Tibial nerve (tissue), 4 donors: ENCODE measurements around the gene PAPPA2. TPM values are rescaled to one million over a fixed set of nuclear protein-coding genes. Genes with fewer than 3 reads are reported as not detected.

Experiments
- DNase-seq, 2 donors: peaks; one replicate each; pipeline ENCODE4 v3.0.0-alpha.2; 2019; ENCODE audit warnings: low spot score in 2 of 2
- H3K27ac ChIP-seq, 4 donors: fragments of 200-600 bp; sonication (generic) in 3 of 4; one replicate each; pipeline ENCODE4 v1.5.1; 2017 to 2019; ENCODE audit warnings: mild to moderate bottlenecking in 1 of 4
- H3K27me3 ChIP-seq, 2 donors: fragments of 200-600 bp; sonication (generic) in 1 of 2; one replicate each; pipeline versions ENCODE4 v1.5.1 to v1.6.0; 2017 to 2019
- H3K36me3 ChIP-seq, 3 donors: fragments of 200-600 bp; sonication (generic); one replicate each; pipeline ENCODE4 v1.5.1; 2018 to 2019
- H3K4me1 ChIP-seq, 4 donors: fragments of 200-600 bp; sonication (generic) in 3 of 4; one replicate each; pipeline ENCODE4 v1.5.1; 2017 to 2019
- H3K4me3 ChIP-seq, 4 donors: fragments of 200-600 bp; sonication (generic) in 3 of 4; one replicate each; pipeline ENCODE4 v1.5.1; 2017 to 2019; ENCODE audit warnings: mild to moderate bottlenecking in 1 of 4, moderate library complexity in 1 of 4
- H3K9me3 ChIP-seq, 4 donors: fragments of 200-600 bp; sonication (generic) in 3 of 4; one replicate each; pipeline ENCODE4 v1.5.1; 2017 to 2019
- EP300 ChIP-seq, 2 donors: sonication (generic); formaldehyde crosslinking; IDR thresholded peaks; one replicate each; pipeline ENCODE4 v1.6.1; 2017; ENCODE audit warnings: antibody characterized with exemption in 2 of 2, mild to moderate bottlenecking in 1 of 2
- POLR2A ChIP-seq, 2 donors: fragments of 450-650 bp; IDR thresholded peaks; one replicate each; pipeline ENCODE4 v1.6.1; 2017; ENCODE audit warnings: antibody characterized with exemption in 2 of 2, mild to moderate bottlenecking in 2 of 2, moderate library complexity in 2 of 2
- WGBS, 2 donors: methylation state at CpG; one replicate each; pipeline ENCODE4 v1.1.5; 2018; 5-methylcytosine and 5-hydroxymethylcytosine counted together
- total RNA-seq, 4 donors: library from RNA; depleted of rRNA; stranded (reverse); fragments of >200 nt; gene quantifications; one replicate each; pipeline ENCODE4 v1.1.0, GENCODE V29; 2016
- TF ChIP-seq, protein P1 (sequence below), 5 experiments: fragments of 200-600 bp in 3 of 5; fragments of 450-650 bp in 2 of 5; sonication (generic) in 3 of 5; IDR thresholded peaks; one replicate each; pipeline ENCODE4 v1.5.1; 2016 to 2019; ENCODE audit warnings: antibody characterized with exemption in 5 of 5, mild to moderate bottlenecking in 3 of 5, moderate library complexity in 2 of 5

PAPPA2 gene
- total RNA-seq, 4 donors from 2014 or later, result 0.20 to 0.90 (median 0.21) TPM

GRCh38 chr1:176854758-176855745 lies 392.1 kb downstream of the PAPPA2 start:
- TF ChIP-seq, protein P1, sequence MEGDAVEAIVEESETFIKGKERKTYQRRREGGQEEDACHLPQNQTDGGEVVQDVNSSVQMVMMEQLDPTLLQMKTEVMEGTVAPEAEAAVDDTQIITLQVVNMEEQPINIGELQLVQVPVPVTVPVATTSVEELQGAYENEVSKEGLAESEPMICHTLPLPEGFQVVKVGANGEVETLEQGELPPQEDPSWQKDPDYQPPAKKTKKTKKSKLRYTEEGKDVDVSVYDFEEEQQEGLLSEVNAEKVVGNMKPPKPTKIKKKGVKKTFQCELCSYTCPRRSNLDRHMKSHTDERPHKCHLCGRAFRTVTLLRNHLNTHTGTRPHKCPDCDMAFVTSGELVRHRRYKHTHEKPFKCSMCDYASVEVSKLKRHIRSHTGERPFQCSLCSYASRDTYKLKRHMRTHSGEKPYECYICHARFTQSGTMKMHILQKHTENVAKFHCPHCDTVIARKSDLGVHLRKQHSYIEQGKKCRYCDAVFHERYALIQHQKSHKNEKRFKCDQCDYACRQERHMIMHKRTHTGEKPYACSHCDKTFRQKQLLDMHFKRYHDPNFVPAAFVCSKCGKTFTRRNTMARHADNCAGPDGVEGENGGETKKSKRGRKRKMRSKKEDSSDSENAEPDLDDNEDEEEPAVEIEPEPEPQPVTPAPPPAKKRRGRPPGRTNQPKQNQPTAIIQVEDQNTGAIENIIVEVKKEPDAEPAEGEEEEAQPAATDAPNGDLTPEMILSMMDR (IDR thresholded peaks at IDR 0.05), result no peak
- TF ChIP-seq POLR2A (IDR thresholded peaks at IDR 0.05), result no peak
- no peak for TF ChIP-seq EP300 (IDR thresholded peaks at IDR 0.05)
- H3K27me3 ChIP-seq, result no peaks in the 10 kb centered on the region
- H3K9me3 ChIP-seq, result no peaks in the 10 kb centered on the region
- 69 to 73% methylated on average over 7 of the region's 7 CpGs for WGBS, 2 donors
- DNase-seq, result no peak
- H3K36me3 ChIP-seq, result no peaks in the 10 kb centered on the region
- H3K27ac ChIP-seq, result no peak overlapping the region
- H3K4me3 ChIP-seq, result no peak overlapping the region
- H3K4me1 ChIP-seq, result no peaks in the 10 kb centered on the region

GRCh38 chr1:176857632-176858031 lies 394.7 kb downstream of the PAPPA2 start:
- Histone ChIP-seq H3K4me3 (no peak overlapping the region), H3K36me3 (no peaks in the 10 kb centered on the region), H3K27ac (no peak overlapping the region), H3K9me3 (no peaks in the 10 kb centered on the region), H3K4me1 (no peaks in the 10 kb centered on the region), H3K27me3 (no peaks in the 10 kb centered on the region)
- no peak for DNase-seq
- 56 to 58% methylated on average over 4 of the region's 4 CpGs for WGBS, 2 donors
- no peak for TF ChIP-seq POLR2A (IDR thresholded peaks at IDR 0.05)
- no peak for TF ChIP-seq EP300 (IDR thresholded peaks at IDR 0.05)
- TF ChIP-seq, protein P1 (IDR thresholded peaks at IDR 0.05), result no peak

- no peaks in the 10 kb centered on the region for H3K27me3 ChIP-seq
- 44 to 54% methylated on average over 4 of the region's 4 CpGs for WGBS, 2 donors
- TF ChIP-seq EP300 (IDR thresholded peaks at IDR 0.05), result no peak
- no peak for TF ChIP-seq POLR2A (IDR thresholded peaks at IDR 0.05)
- TF ChIP-seq, protein P1 (IDR thresholded peaks at IDR 0.05), result no peak
Measured at GRCh38 chr1:176858433-176858916, 395.5 kb downstream of the PAPPA2 start.

GRCh38 chr1:176863613-176864012 lies 400.6 kb downstream of the PAPPA2 start:
- WGBS, 2 donors, result 75 to 78% methylated on average over 4 of the region's 4 CpGs
- Histone ChIP-seq H3K4me1 (no peaks in the 10 kb centered on the region), H3K36me3 (no peaks in the 10 kb centered on the region), H3K4me3 (no peak overlapping the region), H3K9me3 (no peaks in the 10 kb centered on the region), H3K27me3 (no peaks in the 10 kb centered on the region), H3K27ac (no peak overlapping the region)
- TF ChIP-seq POLR2A (IDR thresholded peaks at IDR 0.05) (no peak), EP300 (IDR thresholded peaks at IDR 0.05) (no peak)
- TF ChIP-seq, protein P1 (IDR thresholded peaks at IDR 0.05), result no peak
- DNase-seq, result no peak

More at GRCh38 chr1:176858433-176858916, 395.5 kb downstream of the PAPPA2 start:
- Histone ChIP-seq H3K36me3 (no peaks in the 10 kb centered on the region), H3K4me1 (no peaks in the 10 kb centered on the region), H3K27ac (no peak overlapping the region), H3K9me3 (no peaks in the 10 kb centered on the region), H3K4me3 (no peak overlapping the region)
- DNase-seq, result no peak

- Histone ChIP-seq H3K36me3 (no peaks in the 10 kb centered on the region), H3K9me3 (no peaks in the 10 kb centered on the region), H3K27me3 (no peaks in the 10 kb centered on the region), H3K27ac (no peak overlapping the region), H3K4me1 (no peaks in the 10 kb centered on the region), H3K4me3 (no peak overlapping the region)
- no peak for TF ChIP-seq POLR2A (IDR thresholded peaks at IDR 0.05)
- TF ChIP-seq, protein P1 (IDR thresholded peaks at IDR 0.05), result no peak
- no peak for TF ChIP-seq EP300 (IDR thresholded peaks at IDR 0.05)
- no peak for DNase-seq
- 90 to 92% methylated on average over 9 of the region's 9 CpGs for WGBS, 2 donors
Measured at GRCh38 chr1:176864211-176864610, 401.2 kb downstream of the PAPPA2 start.
